ENCODE results near the gene RAB15. TPM values are rescaled to one million over a fixed set of nuclear protein-coding genes. Genes with fewer than 3 reads are reported as not detected.
A peak's percentile ranks its signal among the peaks of the same experiment; 100 is the strongest.

The RAB15 gene
- total RNA-seq, 1 experiment from 2014 or later, result 3.3 TPM

- Histone ChIP-seq H3K27me3 (ENCODE audit: insufficient read depth, low read length) (no peaks in the 10 kb centered on the region), H3K4me3 (replicated peaks in 1 of 2; ENCODE audit: low read depth in 1 of 2, low read length in 2 of 2) (no peak overlapping the region), H3K27ac (ENCODE audit: low read depth, low read length) (no peak overlapping the region), H3K4me1 (ENCODE audit: control insufficient read depth in 1 of 2, insufficient read depth in 2 of 2, low read length in 2 of 2) (peaks cover 34 to 40% of the 10 kb centered on the region in 2 experiments), H2AFZ (ENCODE audit: low read depth, low read length, poor library complexity, severe bottlenecking) (no peak overlapping the region), H3K79me2 (ENCODE audit: insufficient read depth, low read length) (no peaks in the 10 kb centered on the region), H3K4me2 (ENCODE audit: low read length) (peak overlapping the region; percentile 20; the same call in 1 of the 2 replicates), H3K9me3 (ENCODE audit: control insufficient read depth in 1 of 2, insufficient read depth in 1 of 2, low read depth in 1 of 2, low read length in 2 of 2) (no peaks in the 10 kb centered on the region), H4K20me1 (ENCODE audit: insufficient read depth) (no peaks in the 10 kb centered on the region), H3K9ac (ENCODE audit: low read length) (no peak overlapping the region), H3K9me2 (ENCODE audit: insufficient read depth) (no peaks in the 10 kb centered on the region), H3K36me3 (ENCODE audit: control insufficient read depth in 1 of 2, insufficient read depth in 2 of 2, low read length in 2 of 2) (no peaks in the 10 kb centered on the region)
- intact Hi-C loops (cut with micrococcal nuclease), result no loop called here
- ChIA-PET CTCF (no interaction called here), RAD21 (ENCODE audit: low non-redundant PET in 1 of 2, low total read pairs in 2 of 2, uncharacterized antibody in 2 of 2, unreplicated experiment in 2 of 2) (no interaction called here), POLR2A (interaction anchor here (0.7 kb wide), 1 partner anchor 19 kb away, joined by 3 read pairs; no protein-coding TSS in a partner anchor)
- TF ChIP-seq FOSL1 (IDR thresholded peaks at IDR 0.05; ENCODE audit: low read depth), result no peak
- TF ChIP-seq, protein P1, sequence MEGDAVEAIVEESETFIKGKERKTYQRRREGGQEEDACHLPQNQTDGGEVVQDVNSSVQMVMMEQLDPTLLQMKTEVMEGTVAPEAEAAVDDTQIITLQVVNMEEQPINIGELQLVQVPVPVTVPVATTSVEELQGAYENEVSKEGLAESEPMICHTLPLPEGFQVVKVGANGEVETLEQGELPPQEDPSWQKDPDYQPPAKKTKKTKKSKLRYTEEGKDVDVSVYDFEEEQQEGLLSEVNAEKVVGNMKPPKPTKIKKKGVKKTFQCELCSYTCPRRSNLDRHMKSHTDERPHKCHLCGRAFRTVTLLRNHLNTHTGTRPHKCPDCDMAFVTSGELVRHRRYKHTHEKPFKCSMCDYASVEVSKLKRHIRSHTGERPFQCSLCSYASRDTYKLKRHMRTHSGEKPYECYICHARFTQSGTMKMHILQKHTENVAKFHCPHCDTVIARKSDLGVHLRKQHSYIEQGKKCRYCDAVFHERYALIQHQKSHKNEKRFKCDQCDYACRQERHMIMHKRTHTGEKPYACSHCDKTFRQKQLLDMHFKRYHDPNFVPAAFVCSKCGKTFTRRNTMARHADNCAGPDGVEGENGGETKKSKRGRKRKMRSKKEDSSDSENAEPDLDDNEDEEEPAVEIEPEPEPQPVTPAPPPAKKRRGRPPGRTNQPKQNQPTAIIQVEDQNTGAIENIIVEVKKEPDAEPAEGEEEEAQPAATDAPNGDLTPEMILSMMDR (IDR thresholded peaks at IDR 0.05 in 2 of 3, conservative IDR thresholded peaks at IDR 0.05 in 1 of 3; ENCODE audit: borderline replicate concordance in 1 of 3, insufficient read depth in 1 of 3, low read depth in 2 of 3, low read length in 2 of 3), result 0 out of 6 replicates have a peak, but pooled peaks of 1 of the 3 experiments have one; percentile 16
- no peak for ATAC-seq
- no peak for DNase-seq (ENCODE audit: low read depth, low spot score)
- BruUV-seq (replicated peaks), result no TSS peak
Observed at GRCh38 chr14:64968651-64969050, 3.5 kb downstream of the RAB15 start.

DNA sequence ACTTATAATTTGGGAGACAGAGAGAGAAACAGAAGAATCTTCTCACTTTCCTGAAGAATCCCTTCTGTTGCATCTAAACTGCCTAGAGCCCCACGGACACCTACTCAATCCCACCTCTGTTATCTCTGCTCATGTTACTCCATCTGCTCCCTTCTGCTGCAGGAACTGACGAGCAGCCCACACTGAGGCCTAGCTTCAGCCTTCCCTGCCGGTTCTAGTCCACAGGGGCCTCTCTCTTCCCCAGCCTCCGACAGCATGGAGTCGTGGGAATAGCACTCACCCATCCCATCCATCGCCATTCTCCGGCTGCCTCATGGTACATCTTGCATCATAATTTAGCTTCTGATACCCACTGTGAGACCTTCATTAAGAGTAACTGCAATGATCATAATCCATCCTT lies 4.0 kb downstream of the RAB15 start:
- no TSS peak for BruUV-seq (replicated peaks)
- Histone ChIP-seq H3K9me2 (ENCODE audit: insufficient read depth) (no peaks in the 10 kb centered on the region), H3K27me3 (ENCODE audit: insufficient read depth, low read length) (no peaks in the 10 kb centered on the region), H3K27ac (ENCODE audit: low read depth, low read length) (no peak overlapping the region), H3K79me2 (ENCODE audit: insufficient read depth, low read length) (no peaks in the 10 kb centered on the region), H4K20me1 (ENCODE audit: insufficient read depth) (no peaks in the 10 kb centered on the region), H3K4me3 (replicated peaks in 1 of 2; ENCODE audit: low read depth in 1 of 2, low read length in 2 of 2) (no peak overlapping the region), H2AFZ (ENCODE audit: low read depth, low read length, poor library complexity, severe bottlenecking) (no peak overlapping the region), H3K9me3 (ENCODE audit: control insufficient read depth in 1 of 2, insufficient read depth in 1 of 2, low read depth in 1 of 2, low read length in 2 of 2) (no peaks in the 10 kb centered on the region), H3K36me3 (ENCODE audit: control insufficient read depth in 1 of 2, insufficient read depth in 2 of 2, low read length in 2 of 2) (no peaks in the 10 kb centered on the region), H3K9ac (ENCODE audit: low read length) (no peak overlapping the region), H3K4me1 (ENCODE audit: control insufficient read depth in 1 of 2, insufficient read depth in 2 of 2, low read length in 2 of 2) (peaks cover 34 to 40% of the 10 kb centered on the region in 2 experiments), H3K4me2 (ENCODE audit: low read length) (peak overlapping the region; percentile 20; the same call in 1 of the 2 replicates)
- DNase-seq (ENCODE audit: low read depth, low spot score) (no peak), ATAC-seq (no peak)
- intact Hi-C loops (cut with micrococcal nuclease), result no loop called here
- TF ChIP-seq ZBTB33 (IDR thresholded peaks at IDR 0.05; ENCODE audit: extremely low read depth, insufficient replicate concordance, low read length) (no peak), EZH2 (IDR thresholded peaks at IDR 0.05) (no peak), RAD21 (IDR thresholded peaks at IDR 0.05; ENCODE audit: low read depth) (no peak), ELF1 (IDR thresholded peaks at IDR 0.05; ENCODE audit: borderline replicate concordance, low read depth) (no peak), ZNF274 (IDR thresholded peaks at IDR 0.05; ENCODE audit: low read depth, low read length) (no peak), TCF7L2 (IDR thresholded peaks at IDR 0.05; ENCODE audit: borderline replicate concordance, extremely low read depth, insufficient read depth, insufficient read length) (no peak), SP1 (IDR thresholded peaks at IDR 0.05; ENCODE audit: low read depth) (no peak), POLR2AphosphoS5 (IDR thresholded peaks at IDR 0.05; ENCODE audit: low read depth, low read length) (no peak)
- TF ChIP-seq, protein P2, sequence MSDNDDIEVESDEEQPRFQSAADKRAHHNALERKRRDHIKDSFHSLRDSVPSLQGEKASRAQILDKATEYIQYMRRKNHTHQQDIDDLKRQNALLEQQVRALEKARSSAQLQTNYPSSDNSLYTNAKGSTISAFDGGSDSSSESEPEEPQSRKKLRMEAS (IDR thresholded peaks at IDR 0.05), result no peak
- TF ChIP-seq, protein P1 (IDR thresholded peaks at IDR 0.05 in 2 of 3, conservative IDR thresholded peaks at IDR 0.05 in 1 of 3; ENCODE audit: borderline replicate concordance in 1 of 3, insufficient read depth in 1 of 3, low read depth in 2 of 3, low read length in 2 of 3), result no peak
- POLR2A ChIA-PET, result interaction anchor here (0.7 kb wide), 1 partner anchor 19 kb away, joined by 3 read pairs; no protein-coding TSS in a partner anchor
- CTCF ChIA-PET, result no interaction called here
- RAD21 ChIA-PET (ENCODE audit: low non-redundant PET in 1 of 2, low total read pairs in 2 of 2, uncharacterized antibody in 2 of 2, unreplicated experiment in 2 of 2), result no interaction called here
